ENCODE measurements around the gene FOS.
"Not testable (repeated sequence)": the region's sequence is repeated elsewhere in the genome, so short reads cannot be mapped to it uniquely, and the experiment has no call there.

Gene FOS

DNA sequence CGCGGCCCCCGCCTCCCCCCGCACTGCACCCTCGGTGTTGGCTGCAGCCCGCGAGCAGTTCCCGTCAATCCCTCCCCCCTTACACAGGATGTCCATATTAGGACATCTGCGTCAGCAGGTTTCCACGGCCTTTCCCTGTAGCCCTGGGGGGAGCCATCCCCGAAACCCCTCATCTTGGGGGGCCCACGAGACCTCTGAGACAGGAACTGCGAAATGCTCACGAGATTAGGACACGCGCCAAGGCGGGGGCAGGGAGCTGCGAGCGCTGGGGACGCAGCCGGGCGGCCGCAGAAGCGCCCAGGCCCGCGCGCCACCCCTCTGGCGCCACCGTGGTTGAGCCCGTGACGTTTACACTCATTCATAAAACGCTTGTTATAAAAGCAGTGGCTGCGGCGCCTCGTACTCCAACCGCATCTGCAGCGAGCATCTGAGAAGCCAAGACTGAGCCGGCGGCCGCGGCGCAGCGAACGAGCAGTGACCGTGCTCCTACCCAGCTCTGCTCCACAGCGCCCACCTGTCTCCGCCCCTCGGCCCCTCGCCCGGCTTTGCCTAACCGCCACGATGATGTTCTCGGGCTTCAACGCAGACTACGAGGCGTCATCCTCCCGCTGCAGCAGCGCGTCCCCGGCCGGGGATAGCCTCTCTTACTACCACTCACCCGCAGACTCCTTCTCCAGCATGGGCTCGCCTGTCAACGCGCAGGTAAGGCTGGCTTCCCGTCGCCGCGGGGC, at the start of gene FOS:
TSS of gene FOS (plus strand) at position 407 of the 731 bp plus-strand sequence. CDS start at position 562, 155 bp downstream.
- DNase-seq (ENCODE audit: low read depth in 1 of 2, low spot score in 1 of 2) = peak; percentile 83 to 87

DNA sequence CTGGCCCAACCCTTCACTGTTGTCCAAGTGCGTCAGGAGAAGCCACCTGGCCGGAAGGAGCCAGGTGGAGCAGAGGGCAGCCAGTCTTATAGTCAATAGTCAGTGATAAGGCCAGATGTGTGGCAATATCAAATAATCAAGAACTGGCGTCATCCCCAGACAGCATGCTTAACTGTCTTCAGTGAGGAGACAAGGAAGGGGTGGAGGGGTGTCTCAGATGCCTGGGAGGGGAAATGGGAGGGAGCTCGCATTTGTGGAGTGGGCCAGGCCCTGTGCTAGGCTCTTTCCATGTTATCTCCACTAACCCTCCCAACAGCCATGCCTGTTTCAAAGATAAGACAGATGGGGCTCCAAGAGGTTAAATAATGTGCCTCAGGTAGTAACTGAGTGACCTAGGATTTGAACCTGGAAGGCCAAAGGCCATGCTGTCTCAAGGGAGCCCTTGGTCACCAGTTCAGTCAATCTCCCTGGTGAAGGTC, 48.9 kb upstream of the FOS start:
- no peak for DNase-seq (ENCODE audit: low read depth in 1 of 2, low spot score in 1 of 2)

DNA sequence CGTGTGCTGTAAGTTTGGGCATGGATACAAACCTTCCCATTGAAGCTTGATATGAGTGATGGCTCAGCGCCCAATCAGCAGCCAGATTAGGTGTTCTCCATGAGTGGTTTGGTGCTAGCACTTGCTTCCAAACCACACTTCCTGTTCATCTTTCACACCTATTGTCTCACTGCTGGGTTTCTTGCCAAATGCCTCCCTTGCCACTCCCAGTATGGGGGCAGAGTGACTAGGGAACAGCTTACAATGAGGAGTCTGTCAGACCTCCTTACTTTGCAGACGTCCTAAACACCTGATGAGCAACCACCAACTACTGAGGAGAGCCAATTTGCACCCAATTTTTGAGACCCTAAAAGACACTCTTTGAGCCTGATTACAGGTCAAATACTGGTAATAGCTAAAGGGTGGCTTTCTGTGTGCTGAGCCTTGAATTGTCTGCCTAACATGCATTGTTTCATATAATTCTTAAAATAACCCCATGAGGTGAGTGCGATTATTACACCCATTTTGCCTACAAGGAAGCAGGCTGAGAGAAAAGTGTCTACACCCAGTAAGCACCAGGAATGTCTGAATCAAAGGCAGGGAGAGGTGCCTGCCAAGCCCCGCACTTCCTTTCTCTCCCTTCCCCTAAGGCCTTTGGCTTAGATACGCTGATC, 48.4 kb upstream of the FOS start:
- DNase-seq (ENCODE audit: low read depth in 1 of 2, low spot score in 1 of 2) = peak in 1 of 2 donors; percentile 23

DNA sequence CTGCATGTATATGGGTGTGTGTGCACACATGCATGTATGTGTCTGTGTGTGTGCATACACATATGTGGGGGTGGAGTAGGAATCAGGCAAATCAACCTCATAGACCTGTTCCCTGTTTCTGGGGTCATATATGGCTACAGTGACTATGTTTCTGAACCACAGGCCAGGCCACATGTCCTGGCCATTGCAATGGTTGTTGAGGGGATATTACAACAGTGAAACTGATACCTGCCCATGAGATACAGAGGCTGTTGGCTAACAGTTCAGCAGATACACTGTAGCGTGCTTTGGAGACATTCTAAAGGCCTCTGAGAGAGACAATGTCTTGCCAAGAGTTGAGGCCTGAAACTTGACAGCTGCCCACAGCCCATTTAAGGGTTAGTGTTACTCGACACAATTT, 47.3 kb upstream of the FOS start:
- no peak for DNase-seq (ENCODE audit: low read depth in 1 of 2, low spot score in 1 of 2)

DNA sequence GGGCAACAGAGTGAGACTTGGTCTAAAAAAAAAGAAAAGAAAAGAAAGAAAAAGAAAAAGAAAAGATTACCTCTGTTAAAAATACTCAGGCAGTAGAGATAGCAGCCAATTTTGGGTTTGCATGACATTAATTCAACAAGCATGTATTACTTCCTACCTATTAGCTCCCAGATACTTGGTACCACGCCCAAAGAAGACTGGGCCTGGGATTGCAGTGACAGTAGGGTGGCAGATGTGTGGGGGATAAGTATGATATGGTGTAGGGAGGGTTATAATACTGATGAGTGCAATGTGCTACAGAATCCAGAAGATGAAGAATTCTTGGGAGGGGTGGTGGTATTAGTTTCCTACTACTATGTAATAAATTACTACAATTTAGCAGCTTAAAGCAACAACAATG, 46.4 kb upstream of the FOS start:
- no peak for DNase-seq (ENCODE audit: low read depth in 1 of 2, low spot score in 1 of 2)

DNA sequence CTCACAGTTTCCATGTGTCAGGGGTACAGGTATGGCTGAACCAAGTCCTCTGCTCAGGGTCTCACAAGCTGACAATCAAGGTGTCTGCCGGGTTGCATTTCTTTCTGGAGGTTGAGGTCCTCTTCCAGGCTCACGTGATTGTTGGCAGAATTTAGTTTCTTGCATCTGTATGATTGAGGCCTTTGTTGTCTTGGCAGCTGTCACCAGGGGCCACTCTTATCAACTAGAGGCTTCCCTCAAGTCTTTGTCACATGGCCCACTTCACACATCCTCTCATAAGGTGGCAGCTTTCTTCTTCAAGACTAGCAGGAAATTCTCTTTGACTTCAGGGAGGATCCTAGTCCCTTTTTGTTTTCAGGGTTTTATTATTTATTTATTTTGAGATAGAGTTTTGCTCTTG, 46.0 kb upstream of the FOS start:
- DNase-seq (ENCODE audit: low read depth in 1 of 2, low spot score in 1 of 2) = no peak

DNA sequence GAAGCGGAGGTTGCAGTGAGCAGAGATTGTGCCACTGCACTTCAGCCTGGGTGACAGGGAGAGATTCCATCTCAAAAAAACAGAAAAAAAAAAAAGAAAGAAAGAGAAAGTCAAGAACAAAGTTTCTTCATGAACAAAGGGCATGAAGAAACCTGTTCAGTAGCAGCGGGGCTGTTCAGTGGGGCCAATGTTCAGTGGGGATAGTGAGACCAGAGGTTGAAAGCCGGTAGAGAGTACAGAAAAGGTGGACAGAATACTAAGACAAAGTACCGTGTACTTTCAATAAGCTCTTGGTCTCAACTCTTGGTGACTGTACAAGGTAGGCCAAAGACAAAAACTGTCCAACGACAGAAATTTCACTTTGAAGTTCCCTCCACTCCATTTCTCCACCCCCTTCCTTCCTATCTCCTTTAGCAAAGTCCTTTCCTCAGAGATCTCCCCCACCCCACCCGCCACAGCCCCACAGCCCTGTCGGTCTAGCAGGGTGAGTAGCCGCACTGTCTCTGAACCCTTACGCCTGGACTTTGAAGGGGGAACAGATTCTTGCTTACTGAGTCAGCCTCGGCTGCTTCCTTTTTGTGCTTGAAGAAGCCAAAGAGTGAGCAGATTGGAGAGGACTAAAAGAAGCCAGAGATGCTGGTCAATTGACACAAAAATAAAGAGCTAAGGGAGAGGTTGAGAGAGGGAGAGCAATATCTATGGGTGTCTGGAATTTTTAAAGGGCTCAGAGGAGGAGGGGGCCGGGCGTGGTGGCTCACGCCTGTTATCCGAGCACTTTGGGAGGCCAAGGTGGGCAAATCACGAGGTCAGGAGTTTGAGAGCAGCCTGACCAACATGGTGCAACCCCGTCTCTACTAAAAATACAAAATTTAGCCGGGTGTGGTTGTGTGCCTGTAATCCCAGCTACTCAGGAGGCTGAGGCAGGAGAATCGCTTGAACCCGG, 44.2 kb upstream of the FOS start:
- no peak for DNase-seq (ENCODE audit: low read depth in 1 of 2, low spot score in 1 of 2)

DNA sequence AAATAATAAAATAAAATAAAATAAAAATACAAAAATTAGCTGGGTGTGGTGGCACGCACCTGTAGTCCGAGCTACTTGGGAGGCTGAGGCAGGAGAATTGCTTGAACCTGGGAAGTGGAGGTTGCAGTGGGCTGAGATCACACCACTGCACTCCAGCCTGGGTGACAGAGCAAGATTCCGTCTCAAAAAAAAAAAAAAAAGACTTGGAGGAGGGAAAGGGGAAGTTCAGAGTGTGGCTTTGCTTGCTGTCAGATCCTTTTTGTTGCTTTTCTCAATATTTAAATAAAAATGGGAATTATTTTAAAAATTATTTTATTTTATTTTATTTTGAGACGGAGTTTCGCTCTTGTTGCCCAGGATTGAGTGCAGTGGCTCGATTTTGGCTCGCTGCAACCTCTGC, 43.4 kb upstream of the FOS start:
- not testable (repeated sequence) for DNase-seq (ENCODE audit: low read depth in 1 of 2, low spot score in 1 of 2)

DNA sequence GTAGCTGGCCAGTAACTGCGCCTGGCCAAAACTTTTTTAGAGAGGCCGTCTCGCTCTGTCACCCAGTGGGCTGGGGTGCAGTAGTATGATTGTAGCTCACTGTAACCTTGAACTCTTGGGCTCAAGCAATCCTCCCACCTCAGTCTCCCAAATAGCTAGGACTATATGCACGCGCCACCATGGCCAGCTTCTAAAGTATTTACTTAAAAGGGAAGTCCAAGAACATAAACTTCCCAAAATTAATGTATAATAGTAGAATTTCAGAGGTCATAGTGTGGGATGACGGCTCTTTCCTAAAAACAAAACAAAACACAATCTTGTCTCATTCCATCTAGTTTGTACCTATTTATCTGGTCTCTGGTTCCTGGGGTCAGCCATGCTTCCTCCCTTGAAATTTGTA, 42.2 kb upstream of the FOS start:
- DNase-seq (ENCODE audit: low read depth in 1 of 2, low spot score in 1 of 2) = no peak

DNA sequence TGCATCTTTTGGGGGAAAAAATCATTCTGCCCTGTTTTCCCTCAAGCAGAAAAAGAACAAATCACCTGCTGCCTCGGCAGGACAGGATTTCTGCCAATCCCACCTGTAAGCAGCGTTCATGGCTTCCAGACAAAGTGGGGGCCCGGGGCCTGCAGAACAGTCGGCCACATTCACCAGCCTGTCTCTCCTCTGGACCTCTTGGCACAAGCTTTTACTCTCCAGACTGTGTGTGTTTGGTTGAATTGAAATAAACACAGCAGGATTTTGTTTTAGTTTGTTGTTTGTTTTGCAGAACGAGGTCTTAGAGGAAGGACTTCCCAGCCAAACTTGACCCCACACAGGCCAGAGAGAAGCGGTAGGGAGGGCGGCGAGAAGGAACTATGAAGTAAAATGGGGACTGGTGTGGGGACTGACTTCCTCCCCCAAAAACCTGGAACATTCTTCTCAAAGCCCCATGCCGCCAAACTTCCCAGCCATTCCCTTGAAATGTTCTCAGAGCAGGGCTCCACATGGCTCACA, 41.7 kb upstream of the FOS start:
- no peak for DNase-seq (ENCODE audit: low read depth in 1 of 2, low spot score in 1 of 2)

DNA sequence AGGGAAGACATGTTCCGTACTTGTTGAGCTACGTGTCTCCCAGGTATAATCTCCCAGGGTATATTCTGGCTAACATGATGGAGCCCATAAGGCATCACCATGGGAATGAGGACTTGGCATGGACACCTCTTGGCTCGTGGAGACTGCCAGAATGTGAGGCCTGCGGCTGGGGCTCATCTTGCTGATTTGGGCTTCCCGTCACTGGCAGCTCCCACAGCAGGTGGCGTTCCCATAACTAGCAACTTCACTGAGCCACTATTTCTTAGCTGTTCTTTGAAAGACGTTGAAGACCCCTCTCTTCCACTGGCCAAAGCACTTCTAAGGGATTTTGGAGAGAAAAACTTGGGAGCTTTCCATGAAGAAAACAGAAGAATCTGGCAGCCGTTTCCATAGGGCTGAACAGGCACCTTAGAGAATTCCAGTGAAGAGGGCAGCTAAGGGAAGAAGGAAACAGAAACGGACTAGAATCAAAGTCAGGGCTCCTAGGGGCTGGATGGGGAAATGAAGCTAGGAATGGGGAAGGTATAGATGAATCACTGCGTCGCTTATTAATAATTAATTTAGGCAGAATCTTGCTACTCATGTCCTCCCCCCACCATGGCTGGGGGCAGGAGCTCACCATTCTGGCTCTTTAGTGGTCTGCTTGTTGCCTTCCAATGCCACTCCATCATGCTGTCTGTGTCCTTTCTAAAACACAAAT, 39.7 kb upstream of the FOS start:
- no peak for DNase-seq (ENCODE audit: low read depth in 1 of 2, low spot score in 1 of 2)

DNA sequence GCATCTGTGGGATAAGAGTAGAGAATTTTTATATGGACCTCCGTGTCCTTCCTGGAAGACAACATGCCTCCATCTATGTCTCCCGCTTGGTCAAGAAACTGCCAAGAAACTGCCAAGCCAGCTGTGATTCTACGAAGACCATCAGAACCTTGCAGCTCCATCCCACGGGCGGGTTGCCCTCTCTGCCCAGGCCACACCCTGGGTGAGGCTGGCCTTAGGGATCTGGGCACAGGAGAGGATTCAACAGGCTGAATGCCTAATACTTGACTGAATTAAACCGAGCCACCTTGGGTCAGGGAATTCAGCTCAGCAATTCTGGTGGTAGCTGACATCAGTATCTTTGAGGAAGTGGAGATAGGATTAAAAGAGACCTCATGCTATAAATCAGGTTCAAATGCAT, 37.8 kb upstream of the FOS start:
- DNase-seq (ENCODE audit: low read depth in 1 of 2, low spot score in 1 of 2) = no peak

DNA sequence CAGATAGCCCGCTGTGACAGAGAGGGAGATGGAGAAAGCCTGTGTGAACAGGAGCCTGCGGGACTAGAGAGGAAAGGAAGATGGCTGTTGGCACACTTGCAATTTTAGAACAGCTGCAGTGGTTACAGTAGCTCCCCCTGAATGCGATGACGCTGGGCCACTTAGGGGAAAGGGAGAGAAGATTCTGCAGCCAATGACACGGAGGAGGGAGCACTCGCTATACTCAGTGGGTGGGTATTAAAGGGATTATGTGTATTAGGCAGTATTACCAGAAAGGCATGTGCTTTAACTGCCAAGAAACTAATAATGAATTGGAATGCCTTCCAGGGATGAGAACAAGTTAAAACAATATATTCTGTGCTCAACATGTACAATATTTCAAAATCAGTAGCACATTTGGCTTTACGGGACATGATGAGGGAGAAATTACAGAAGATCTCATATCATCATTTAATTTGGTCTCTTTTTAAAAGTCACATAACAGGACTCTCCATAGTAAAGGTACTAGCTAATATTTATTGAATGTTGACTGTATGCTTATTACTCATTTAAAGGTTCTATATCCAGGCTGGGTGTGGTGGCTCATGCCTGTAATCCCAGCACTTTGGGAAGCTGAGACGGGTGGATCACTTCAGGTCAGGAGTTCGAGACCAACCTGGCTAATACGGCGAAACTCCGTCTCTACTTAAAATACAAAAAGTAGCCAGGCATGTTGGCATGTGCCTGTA, 35.9 kb upstream of the FOS start:
- no peak for DNase-seq (ENCODE audit: low read depth in 1 of 2, low spot score in 1 of 2)

DNA sequence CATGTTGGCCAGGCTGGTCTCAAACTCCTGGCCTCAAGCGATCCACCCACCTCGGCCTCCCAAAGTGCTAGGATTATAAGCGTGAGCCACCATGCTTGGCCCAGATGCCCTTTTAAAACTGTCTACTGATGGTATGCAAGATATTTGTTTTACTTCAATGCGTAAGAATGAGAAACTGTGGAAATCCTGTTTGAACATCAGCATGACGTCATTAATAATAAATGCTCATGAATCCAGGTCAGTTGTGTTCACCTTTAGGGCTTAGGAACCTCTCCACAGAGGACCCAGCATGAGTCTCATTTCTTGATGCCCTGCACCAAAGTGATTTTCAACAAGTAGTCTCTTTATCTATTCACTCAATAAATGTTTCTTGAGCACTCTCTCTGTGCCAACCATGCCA, 34.5 kb upstream of the FOS start:
- DNase-seq (ENCODE audit: low read depth in 1 of 2, low spot score in 1 of 2) = no peak

DNA sequence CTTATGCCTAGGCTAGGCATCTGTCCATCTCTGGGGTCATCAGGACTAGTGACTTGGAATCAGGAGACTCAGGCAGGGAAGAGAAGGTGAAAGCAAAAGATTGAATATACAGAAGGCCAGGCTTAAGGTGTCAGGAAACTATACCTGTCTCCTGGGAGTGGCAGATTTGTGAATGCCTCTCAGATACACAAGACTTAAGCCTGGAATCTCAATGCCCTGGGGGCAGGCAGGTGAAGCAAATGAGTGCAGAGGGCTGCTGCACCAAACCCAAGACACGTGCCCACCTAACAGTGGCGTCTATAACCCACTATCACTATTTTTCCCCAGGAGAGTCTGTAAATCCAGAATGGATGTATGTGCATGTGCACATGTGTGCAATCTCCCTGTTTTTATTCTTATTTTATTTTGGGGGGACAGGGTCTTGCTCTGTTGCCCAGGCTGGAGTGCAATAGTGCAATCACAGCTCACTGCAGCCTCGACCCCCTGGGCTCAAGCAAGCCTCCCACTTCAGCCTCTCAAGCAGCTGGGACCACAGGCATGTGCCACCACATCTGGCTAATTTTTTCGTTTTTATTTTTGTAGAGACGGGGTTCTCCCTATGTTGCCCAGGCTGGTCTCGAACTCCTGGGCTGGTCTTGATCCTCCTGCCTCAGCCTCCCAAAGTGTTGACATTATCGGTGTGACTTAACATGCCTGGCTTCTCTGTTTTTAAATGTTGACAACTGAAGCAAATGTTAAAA, 31.9 kb upstream of the FOS start:
- no peak for DNase-seq (ENCODE audit: low read depth in 1 of 2, low spot score in 1 of 2)

DNA sequence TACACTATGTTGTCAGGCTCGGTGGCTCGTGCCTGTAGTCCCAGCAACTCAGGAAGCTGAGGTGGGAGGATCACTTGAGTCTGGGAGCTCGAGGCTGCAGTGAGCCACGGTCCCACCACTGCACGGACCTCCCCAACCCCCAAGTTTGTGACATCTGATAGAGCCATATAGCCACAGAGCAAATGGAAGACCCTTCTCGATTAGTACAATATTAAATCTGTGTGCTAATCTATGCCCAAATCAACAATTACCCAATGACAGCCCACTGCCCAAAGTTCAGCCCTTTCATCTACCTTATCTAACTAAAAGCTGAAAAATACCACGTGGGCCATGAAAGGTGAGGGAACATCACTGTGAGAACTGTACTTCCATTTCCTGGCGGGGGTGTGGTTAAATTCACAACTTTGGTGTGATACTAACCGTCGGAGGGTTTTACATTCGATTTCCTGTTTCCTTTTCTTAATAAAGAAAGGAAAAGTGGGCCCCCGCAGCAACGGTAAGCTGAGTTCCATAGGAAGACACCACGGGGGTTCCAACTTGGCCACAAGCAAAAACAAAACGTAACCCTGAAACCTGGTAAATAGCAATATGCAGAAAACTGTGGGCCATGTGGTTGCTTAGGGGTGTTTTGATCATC, 31.2 kb upstream of the FOS start:
- DNase-seq (ENCODE audit: low read depth in 1 of 2, low spot score in 1 of 2) = peak; percentile 26 to 73

DNA sequence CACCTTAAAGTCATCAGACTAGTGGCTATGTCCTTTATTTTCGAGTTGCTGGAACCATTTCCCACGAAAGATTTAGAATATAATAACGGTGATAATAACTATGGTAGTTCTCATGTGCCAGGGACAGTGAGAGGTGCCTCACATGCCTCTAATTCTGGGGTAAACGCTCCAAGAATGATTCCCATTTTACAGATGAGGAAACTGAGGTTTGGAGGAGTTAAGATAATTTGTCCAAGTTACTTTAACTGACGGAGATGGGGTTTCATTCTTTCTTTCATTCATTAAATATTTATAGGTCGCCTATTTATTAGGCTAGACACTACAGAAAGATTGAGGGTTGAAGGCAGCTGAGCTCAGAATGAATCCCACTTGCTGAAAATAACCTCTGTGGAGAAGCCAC, 30.7 kb upstream of the FOS start:
- DNase-seq (ENCODE audit: low read depth in 1 of 2, low spot score in 1 of 2) = no peak

DNA sequence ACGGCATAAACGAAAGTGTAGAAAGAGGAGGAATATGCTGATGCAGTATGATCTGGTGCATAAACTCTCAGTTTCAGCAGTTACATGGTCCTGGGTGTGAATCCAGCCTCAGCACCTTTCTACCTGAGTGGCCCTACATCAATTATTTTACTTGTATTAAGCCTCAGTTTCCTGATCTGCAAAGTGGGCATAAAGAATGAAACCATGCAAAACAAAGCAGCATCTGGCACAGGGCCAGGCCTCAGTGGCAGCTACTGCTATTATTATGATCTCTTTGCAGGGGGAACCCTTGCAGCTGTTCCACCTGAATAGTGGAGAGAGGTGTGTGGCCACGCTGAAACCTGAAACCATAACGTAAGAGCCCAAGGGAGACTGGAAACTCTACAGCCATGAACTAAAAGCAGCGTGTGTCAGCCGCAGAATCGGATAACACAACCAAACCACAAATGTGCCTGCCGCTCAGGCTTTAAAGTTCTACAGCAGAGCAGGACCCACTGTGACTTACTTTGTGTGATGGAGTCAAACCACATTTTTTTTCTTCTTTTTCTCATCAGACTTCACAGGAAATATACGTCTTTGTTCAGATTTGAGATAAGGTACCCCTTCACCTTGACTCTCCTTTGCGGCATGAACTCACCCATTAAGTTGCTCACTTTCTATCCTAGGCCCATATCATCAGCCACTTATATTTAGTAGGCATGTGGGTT, 29.2 kb upstream of the FOS start:
- peak; percentile 30 to 79 for DNase-seq (ENCODE audit: low read depth in 1 of 2, low spot score in 1 of 2)
